DOHH2 (cell line): ENCODE data around the gene ANKS1B.

Experiments
- EZH2phosphoT487 ChIP-seq: fragments of 200-600 bp; sonication (generic); IDR thresholded peaks from 2 replicates; pipeline ENCODE4 v1.6.1; 2017; ENCODE audit warnings: borderline replicate concordance, mild to moderate bottlenecking, antibody characterized with exemption, low read length, moderate library complexity, mixed read lengths
- TF ChIP-seq, protein P1 (sequence below): fragments of 200-600 bp; sonication (generic); IDR thresholded peaks from one replicate; pipeline ENCODE4 v1.5.1; 2014; ENCODE audit warnings: antibody characterized with exemption, mild to moderate bottlenecking, low read depth, low read length; ENCODE audit not compliant: poor library complexity, severe bottlenecking

GRCh38 chr12:98818239-98818638 lies 1166.5 kb downstream of the ANKS1B start:
- TF ChIP-seq EZH2phosphoT487: no peak
- TF ChIP-seq, protein P1, sequence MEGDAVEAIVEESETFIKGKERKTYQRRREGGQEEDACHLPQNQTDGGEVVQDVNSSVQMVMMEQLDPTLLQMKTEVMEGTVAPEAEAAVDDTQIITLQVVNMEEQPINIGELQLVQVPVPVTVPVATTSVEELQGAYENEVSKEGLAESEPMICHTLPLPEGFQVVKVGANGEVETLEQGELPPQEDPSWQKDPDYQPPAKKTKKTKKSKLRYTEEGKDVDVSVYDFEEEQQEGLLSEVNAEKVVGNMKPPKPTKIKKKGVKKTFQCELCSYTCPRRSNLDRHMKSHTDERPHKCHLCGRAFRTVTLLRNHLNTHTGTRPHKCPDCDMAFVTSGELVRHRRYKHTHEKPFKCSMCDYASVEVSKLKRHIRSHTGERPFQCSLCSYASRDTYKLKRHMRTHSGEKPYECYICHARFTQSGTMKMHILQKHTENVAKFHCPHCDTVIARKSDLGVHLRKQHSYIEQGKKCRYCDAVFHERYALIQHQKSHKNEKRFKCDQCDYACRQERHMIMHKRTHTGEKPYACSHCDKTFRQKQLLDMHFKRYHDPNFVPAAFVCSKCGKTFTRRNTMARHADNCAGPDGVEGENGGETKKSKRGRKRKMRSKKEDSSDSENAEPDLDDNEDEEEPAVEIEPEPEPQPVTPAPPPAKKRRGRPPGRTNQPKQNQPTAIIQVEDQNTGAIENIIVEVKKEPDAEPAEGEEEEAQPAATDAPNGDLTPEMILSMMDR: no peak
